PC-9 (cell line): ENCODE results near the gene UBA1.

Experiments
- EZH2 ChIP-seq: fragments of 200-600 bp; sonication (generic); IDR thresholded peaks from 2 replicates; pipeline ENCODE4 v1.8.0; 2017; ENCODE audit warnings: antibody characterized with exemption, low read depth
- TF ChIP-seq, protein P1 (sequence below): fragments of 200-600 bp; sonication (generic); conservative IDR thresholded peaks from 2 replicates; pipeline ENCODE4 v1.6.1; 2017; ENCODE audit warnings: mixed run types, antibody characterized with exemption, mild to moderate bottlenecking, moderate library complexity

DNA sequence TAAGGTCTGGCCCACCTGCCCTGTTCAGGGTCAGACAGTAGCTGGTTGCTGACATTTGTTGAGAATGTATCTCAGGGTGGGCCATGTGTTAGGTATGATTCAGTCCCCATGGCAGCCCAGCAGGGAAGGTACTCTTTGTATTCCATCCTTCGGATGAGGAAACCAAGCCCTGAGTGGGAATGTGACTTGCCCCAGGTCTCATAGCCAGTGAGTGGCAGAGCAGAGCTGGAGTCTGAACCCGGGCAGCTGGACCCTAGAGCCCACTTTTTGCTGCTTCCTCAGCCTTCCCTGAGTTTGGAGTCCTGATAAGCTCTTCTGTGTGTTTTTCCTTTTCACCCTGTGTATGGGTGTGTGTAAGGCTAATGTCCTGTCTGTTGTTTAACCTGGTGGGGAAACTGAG is 21.6 kb upstream of the UBA1 start:
- TF ChIP-seq, protein P1, sequence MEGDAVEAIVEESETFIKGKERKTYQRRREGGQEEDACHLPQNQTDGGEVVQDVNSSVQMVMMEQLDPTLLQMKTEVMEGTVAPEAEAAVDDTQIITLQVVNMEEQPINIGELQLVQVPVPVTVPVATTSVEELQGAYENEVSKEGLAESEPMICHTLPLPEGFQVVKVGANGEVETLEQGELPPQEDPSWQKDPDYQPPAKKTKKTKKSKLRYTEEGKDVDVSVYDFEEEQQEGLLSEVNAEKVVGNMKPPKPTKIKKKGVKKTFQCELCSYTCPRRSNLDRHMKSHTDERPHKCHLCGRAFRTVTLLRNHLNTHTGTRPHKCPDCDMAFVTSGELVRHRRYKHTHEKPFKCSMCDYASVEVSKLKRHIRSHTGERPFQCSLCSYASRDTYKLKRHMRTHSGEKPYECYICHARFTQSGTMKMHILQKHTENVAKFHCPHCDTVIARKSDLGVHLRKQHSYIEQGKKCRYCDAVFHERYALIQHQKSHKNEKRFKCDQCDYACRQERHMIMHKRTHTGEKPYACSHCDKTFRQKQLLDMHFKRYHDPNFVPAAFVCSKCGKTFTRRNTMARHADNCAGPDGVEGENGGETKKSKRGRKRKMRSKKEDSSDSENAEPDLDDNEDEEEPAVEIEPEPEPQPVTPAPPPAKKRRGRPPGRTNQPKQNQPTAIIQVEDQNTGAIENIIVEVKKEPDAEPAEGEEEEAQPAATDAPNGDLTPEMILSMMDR: no peak
- TF ChIP-seq EZH2: no peak
